ENCODE data around the gene CLEC10A. TPM values are rescaled to one million over a fixed set of nuclear protein-coding genes. Genes with fewer than 3 reads are reported as not detected.

The CLEC10A gene
- polyA plus RNA-seq, 1 donor (not counting 4 experiments of a cell fraction or from before 2014, with no cell fraction given): not detected

- Histone ChIP-seq H4K20me1 (ENCODE audit: control insufficient read depth, extremely low read depth, insufficient read depth, low read length) (no peaks in the 10 kb centered on the region), H3K27ac (ENCODE audit: control insufficient read depth, insufficient read depth, low read length) (no peak overlapping the region), H3K27me3 (ENCODE audit: control insufficient read depth, extremely low read depth, insufficient read depth, low read length) (peaks cover 7% of the 10 kb centered on the region), H3K36me3 (ENCODE audit: control insufficient read depth in 2 of 2, extremely low read depth in 1 of 2, insufficient read depth in 2 of 2, low read length in 2 of 2) (no peaks in the 10 kb centered on the region), H3K4me2 (ENCODE audit: control insufficient read depth, extremely low read depth, insufficient read depth, low read depth, low read length) (no peak overlapping the region), H3K4me1 (ENCODE audit: control insufficient read depth, extremely low read depth, insufficient read depth, low read length) (no peaks in the 10 kb centered on the region), H3K9ac (ENCODE audit: control insufficient read depth, extremely low read depth, insufficient read depth, low read length) (no peak overlapping the region), H3K9me1 (ENCODE audit: control insufficient read depth, extremely low read depth, insufficient read depth, low read length) (no peaks in the 10 kb centered on the region), H3K9me3 (ENCODE audit: control insufficient read depth, low read depth, low read length) (no peaks in the 10 kb centered on the region), H3K4me3 (ENCODE audit: control insufficient read depth in 2 of 3, extremely low read depth in 1 of 3, insufficient read depth in 2 of 3, low read depth in 1 of 3, low read length in 3 of 3) (no peak overlapping the region), H2AFZ (ENCODE audit: control insufficient read depth, low read length) (no peak overlapping the region), H3K79me2 (ENCODE audit: control insufficient read depth, insufficient read depth, low read length) (no peaks in the 10 kb centered on the region)
- FAIRE-seq (no peak), DNase-seq (ENCODE audit: low read depth, low spot score) (no peak)
- TF ChIP-seq EZH2 (IDR thresholded peaks at IDR 0.05; ENCODE audit: low read length) (no peak), CTCF (optimal IDR thresholded peaks at IDR 0.05 in 1 of 3, IDR thresholded peaks at IDR 0.05 in 1 of 3, conservative IDR thresholded peaks at IDR 0.05 in 1 of 3; ENCODE audit: extremely low read depth in 1 of 3, insufficient read depth in 2 of 3, low read length in 3 of 3) (no peak)
- dilution Hi-C loops (cut with MboI; ENCODE audit: extremely low pct_ligation_motif_present, low sequenced_read_pairs): no loop called here
These were observed 1.5 kb upstream of the CLEC10A start for GRCh38 chr17:7081341-7082062.

DNA sequence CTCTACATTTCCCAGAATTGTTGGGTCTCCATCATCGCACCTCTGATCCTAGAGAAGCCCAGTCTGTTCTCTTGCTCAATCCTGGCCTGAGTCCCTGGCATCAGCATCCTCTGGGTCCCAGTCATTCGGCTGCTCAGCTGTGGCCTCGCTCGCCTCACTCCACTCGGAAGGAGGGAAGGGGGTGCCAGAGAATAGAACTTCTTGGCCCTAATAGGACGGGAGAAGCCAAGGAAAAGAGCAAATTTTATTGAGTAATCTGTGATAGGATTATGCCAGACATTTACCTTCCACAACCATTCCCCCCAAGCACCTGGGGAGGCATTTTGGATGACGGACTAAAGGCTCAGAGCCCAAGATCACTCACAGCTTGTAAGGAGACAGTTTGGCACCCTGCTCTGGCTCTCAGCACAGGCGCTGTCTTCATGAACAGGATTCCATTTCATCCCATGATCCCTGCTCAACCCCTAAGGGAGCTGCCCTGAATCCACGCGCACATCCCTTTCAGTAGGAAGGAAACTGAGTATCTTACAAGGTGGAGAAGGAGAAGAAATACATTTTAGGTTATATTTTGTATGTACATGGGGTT is 498 bp upstream of the CLEC10A start:
- TF ChIP-seq CTCF (optimal IDR thresholded peaks at IDR 0.05 in 1 of 3, IDR thresholded peaks at IDR 0.05 in 1 of 3, conservative IDR thresholded peaks at IDR 0.05 in 1 of 3; ENCODE audit: extremely low read depth in 1 of 3, insufficient read depth in 2 of 3, low read length in 3 of 3) (no peak), EZH2 (IDR thresholded peaks at IDR 0.05; ENCODE audit: low read length) (no peak)
- no peak for DNase-seq (ENCODE audit: low read depth, low spot score)
- no peaks in the 10 kb centered on the region for H3K9me1 ChIP-seq (ENCODE audit: control insufficient read depth, extremely low read depth, insufficient read depth, low read length)
- no peak overlapping the region for H3K9ac ChIP-seq (ENCODE audit: control insufficient read depth, extremely low read depth, insufficient read depth, low read length)
- no peak overlapping the region for H2AFZ ChIP-seq (ENCODE audit: control insufficient read depth, low read length)
- H3K4me2 ChIP-seq (ENCODE audit: control insufficient read depth, extremely low read depth, insufficient read depth, low read depth, low read length): no peak overlapping the region
- dilution Hi-C loops (cut with MboI; ENCODE audit: extremely low pct_ligation_motif_present, low sequenced_read_pairs): no loop called here
- H3K4me1 ChIP-seq (ENCODE audit: control insufficient read depth, extremely low read depth, insufficient read depth, low read length): no peaks in the 10 kb centered on the region
- H3K4me3 ChIP-seq (ENCODE audit: control insufficient read depth in 2 of 3, extremely low read depth in 1 of 3, insufficient read depth in 2 of 3, low read depth in 1 of 3, low read length in 3 of 3): no peak overlapping the region
- no peaks in the 10 kb centered on the region for H3K9me3 ChIP-seq (ENCODE audit: control insufficient read depth, low read depth, low read length)
- no peak for FAIRE-seq
- H3K36me3 ChIP-seq (ENCODE audit: control insufficient read depth in 2 of 2, extremely low read depth in 1 of 2, insufficient read depth in 2 of 2, low read length in 2 of 2): no peaks in the 10 kb centered on the region
- no peaks in the 10 kb centered on the region for H3K79me2 ChIP-seq (ENCODE audit: control insufficient read depth, insufficient read depth, low read length)
- H3K27ac ChIP-seq (ENCODE audit: control insufficient read depth, insufficient read depth, low read length): no peak overlapping the region
- H3K27me3 ChIP-seq (ENCODE audit: control insufficient read depth, extremely low read depth, insufficient read depth, low read length): peaks cover 7% of the 10 kb centered on the region
- H4K20me1 ChIP-seq (ENCODE audit: control insufficient read depth, extremely low read depth, insufficient read depth, low read length): no peaks in the 10 kb centered on the region
